Activated B cell treated with CpG ODN at 0.5 μM for 24 hours (primary cell): ENCODE results near the gene S1PR4. TPM values are rescaled to one million over a fixed set of nuclear protein-coding genes. Genes with fewer than 3 reads are reported as not detected.
"Not testable (repeated sequence)": the region's sequence is repeated elsewhere in the genome, so short reads cannot be mapped to it uniquely, and the experiment has no call there.

Experiments used
- ATAC-seq: fragments of 200-7000 bp; cut with Tn5 transposase; one replicate; pipeline ENCODE4 v1.10.0; 2021; ENCODE audit warnings: low read depth, mild to moderate bottlenecking, moderate library complexity
- CTCF ChIA-PET: fragments of 350-600 bp; sonication (Branson Sonifier 250); formaldehyde crosslinking; loops from one replicate; lab custom pipeline; 2021; ENCODE audit warnings: antibody characterized with exemption; lab: Charles Lee
- POLR2A ChIA-PET: fragments of 350-600 bp; sonication (Branson Sonifier 250); formaldehyde crosslinking; loops from one replicate; lab custom pipeline; 2021; ENCODE audit warnings: antibody characterized with exemption; lab: Charles Lee
- DNase-seq: peaks from one replicate; pipeline ENCODE4 v3.0.0; 2022
- H3K27ac Mint-ChIP-seq: one replicate; pipeline ENCODE4 v1.8.0; 2020; ENCODE audit warnings: mixed read lengths
- H3K27me3 Mint-ChIP-seq: one replicate; pipeline ENCODE4 v1.8.0; 2021; ENCODE audit warnings: mixed read lengths
- H3K36me3 Mint-ChIP-seq: one replicate; pipeline ENCODE4 v1.8.0; 2021; ENCODE audit warnings: low read depth, mixed read lengths
- H3K4me1 Mint-ChIP-seq: one replicate; pipeline ENCODE4 v1.8.0; 2021; ENCODE audit warnings: mixed read lengths
- H3K4me3 Mint-ChIP-seq: one replicate; pipeline ENCODE4 v1.8.0; 2020; ENCODE audit warnings: mild to moderate bottlenecking, mixed read lengths
- H3K9me3 Mint-ChIP-seq: one replicate; pipeline ENCODE4 v1.8.0; 2020; ENCODE audit warnings: mixed read lengths
- CTCF ChIP-seq: fragments of 200-600 bp; IDR thresholded peaks from one replicate; pipeline ENCODE4 v1.8.0; 2022; ENCODE audit warnings: antibody characterized with exemption, mild to moderate bottlenecking
- intact Hi-C: fragments of 100-400 bp; cut with micrococcal nuclease; formaldehyde crosslinking; loops from one replicate; pipeline ENCODE4 v1.15.1; 2024
- total RNA-seq: library from RNA; stranded (reverse); gene quantifications from 2 replicates; pipeline ENCODE4 v1.2.3, GENCODE V29; 2022

S1PR4 gene
- total RNA-seq, 1 donor from 2014 or later, result 29.7 TPM

DNA sequence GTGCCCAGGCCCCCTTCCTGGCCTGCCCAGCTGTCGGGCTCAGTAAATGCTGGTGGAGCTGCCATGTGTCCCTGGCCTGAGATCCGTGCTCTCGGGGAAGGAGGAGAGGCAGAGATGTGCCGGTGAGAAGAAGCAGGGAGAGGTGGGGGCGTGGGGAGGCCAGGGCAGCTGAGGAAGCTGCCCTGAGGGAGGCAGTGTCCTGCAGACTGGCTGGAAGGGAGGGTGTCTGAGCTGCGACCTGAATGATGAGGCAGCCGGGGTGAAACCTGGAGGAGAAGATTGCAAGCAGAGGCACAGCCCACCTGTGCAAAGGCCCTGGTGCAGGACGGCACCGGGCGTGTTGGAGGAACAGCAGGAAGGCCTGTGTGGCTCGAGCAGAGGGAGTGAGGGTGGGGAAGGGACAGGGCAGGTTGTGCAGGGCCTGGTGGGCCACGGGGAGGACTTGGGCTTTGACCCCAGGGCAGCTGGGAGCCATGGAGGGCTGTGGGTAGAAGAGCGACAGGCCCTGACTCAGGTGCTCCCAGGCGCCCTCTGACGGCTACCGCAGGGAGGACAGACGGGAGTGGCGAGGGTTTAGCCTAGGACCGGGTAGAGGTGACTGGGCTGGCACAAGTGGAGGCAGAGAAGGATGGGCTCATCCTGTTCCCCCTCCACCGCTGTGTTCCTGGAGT is 31.9 kb downstream of the S1PR4 start:
- CTCF ChIA-PET, result interaction anchor here (0.8 to 1.8 kb wide), 5 partner anchors 26 to 259 kb away, joined by 3 to 7 read pairs (median 3); partner anchors contain the start of gene TLE6

GRCh38 chr19:3211191-3211590 is 32.6 kb downstream of the S1PR4 start:
- intact Hi-C loops, result no loop called here
- DNase-seq (no peak), ATAC-seq (no peak)
- Mint-ChIP-seq H3K4me1 (peaks cover 14% of the 10 kb centered on the region), H3K4me3 (no peak overlapping the region), H3K9me3 (no peaks in the 10 kb centered on the region), H3K27ac (no peak overlapping the region), H3K27me3 (no peaks in the 10 kb centered on the region), H3K36me3 (peaks cover 20% of the 10 kb centered on the region)
- ChIA-PET POLR2A (no interaction called here), CTCF (interaction anchor here (1.0 to 1.8 kb wide), 4 partner anchors 27 to 260 kb away, joined by 3 to 7 read pairs (median 4); no protein-coding TSS in a partner anchor)
- no peak for TF ChIP-seq CTCF

More for the DNA sequence above, 31.9 kb downstream of the S1PR4 start:
- no peaks in the 10 kb centered on the region for H3K9me3 Mint-ChIP-seq
- H3K36me3 Mint-ChIP-seq, result peaks cover 23% of the 10 kb centered on the region
- H3K27ac Mint-ChIP-seq, result no peak overlapping the region
- TF ChIP-seq CTCF, result no peak
- POLR2A ChIA-PET, result interaction anchor here (0.6 kb wide), 1 partner anchor 1113 kb away, joined by 6 read pairs; no protein-coding TSS in a partner anchor
- H3K27me3 Mint-ChIP-seq, result no peaks in the 10 kb centered on the region
- intact Hi-C loops, result loop anchor here (1.0 kb wide), 3 partner anchors 134 to 259 kb away; no protein-coding TSS in a partner anchor
- ATAC-seq, result peak; percentile 94
- H3K4me1 Mint-ChIP-seq, result peaks cover 14% of the 10 kb centered on the region
- no peak overlapping the region for H3K4me3 Mint-ChIP-seq
- peak; percentile 62 for DNase-seq

GRCh38 chr19:3213159-3213558 is 34.6 kb downstream of the S1PR4 start:
- Mint-ChIP-seq H3K27me3 (no peaks in the 10 kb centered on the region), H3K4me3 (no peak overlapping the region), H3K27ac (no peak overlapping the region), H3K4me1 (peaks cover 14% of the 10 kb centered on the region), H3K9me3 (no peaks in the 10 kb centered on the region), H3K36me3 (peaks cover 9% of the 10 kb centered on the region)
- ChIA-PET POLR2A (interaction anchor here (0.6 kb wide), 1 partner anchor 133 kb away, joined by 4 read pairs; no protein-coding TSS in a partner anchor), CTCF (no interaction called here)
- intact Hi-C loops, result no loop called here
- no peak for DNase-seq
- TF ChIP-seq CTCF, result no peak
- no peak for ATAC-seq

- ATAC-seq, result no peak
- CTCF ChIA-PET, result no interaction called here
- H3K27me3 Mint-ChIP-seq, result no peaks in the 10 kb centered on the region
- peaks cover 11% of the 10 kb centered on the region for H3K4me1 Mint-ChIP-seq
- no peaks in the 10 kb centered on the region for H3K36me3 Mint-ChIP-seq
- DNase-seq, result no peak
- no peak overlapping the region for H3K4me3 Mint-ChIP-seq
- POLR2A ChIA-PET, result no interaction called here
- no peak for TF ChIP-seq CTCF
- intact Hi-C loops, result no loop called here
- no peak overlapping the region for H3K27ac Mint-ChIP-seq
- no peaks in the 10 kb centered on the region for H3K9me3 Mint-ChIP-seq
These were observed 38.3 kb downstream of the S1PR4 start for GRCh38 chr19:3216874-3217273.

- CTCF ChIA-PET, result no interaction called here
- ATAC-seq, result no peak
- peaks cover 2% of the 10 kb centered on the region for H3K4me1 Mint-ChIP-seq
These were observed 42.0 kb downstream of the S1PR4 start for GRCh38 chr19:3220576-3220975.

DNA sequence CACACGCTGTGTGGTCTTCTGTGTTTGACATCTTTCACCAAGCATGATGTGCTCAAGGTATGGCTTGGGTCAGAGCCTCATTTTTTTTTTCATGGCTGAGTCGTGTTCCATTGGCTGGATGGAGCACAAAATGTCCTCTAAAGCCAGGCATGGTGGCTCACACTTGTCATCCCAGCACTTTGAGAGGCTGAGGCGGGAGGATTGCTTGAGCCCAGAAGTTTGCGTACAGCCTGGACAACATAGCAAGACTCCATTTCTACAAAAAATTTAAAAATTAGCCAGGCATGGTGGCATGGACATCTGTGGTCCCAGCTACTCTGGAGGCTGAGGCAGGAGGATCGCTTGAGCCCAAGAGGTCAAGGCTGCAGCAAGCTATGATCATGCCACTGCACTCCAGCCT is 43.0 kb downstream of the S1PR4 start:
- H3K27ac Mint-ChIP-seq, H3K4me1 Mint-ChIP-seq, CTCF ChIA-PET, H3K4me3 Mint-ChIP-seq, H3K36me3 Mint-ChIP-seq, intact Hi-C loops, DNase-seq, H3K9me3 Mint-ChIP-seq, ATAC-seq, POLR2A ChIA-PET: not testable (repeated sequence)
- peaks cover 14% of the 10 kb centered on the region for H3K27me3 Mint-ChIP-seq

More at GRCh38 chr19:3220576-3220975, 42.0 kb downstream of the S1PR4 start:
- Mint-ChIP-seq H3K27ac (no peak overlapping the region), H3K4me3 (no peak overlapping the region), H3K36me3 (no peaks in the 10 kb centered on the region), H3K9me3 (no peaks in the 10 kb centered on the region), H3K27me3 (peaks cover 8% of the 10 kb centered on the region)
- intact Hi-C loops, result no loop called here
- no peak for DNase-seq
- POLR2A ChIA-PET, result no interaction called here
- no peak for TF ChIP-seq CTCF
